Measurements from ENCODE around the gene MYOM1.

GRCh38 chr18:3194947-3195612, 24.7 kb downstream of the MYOM1 start:
- TF ChIP-seq CTCF (IDR thresholded peaks at IDR 0.05) (no peak), POLR2A (IDR thresholded peaks at IDR 0.05) (no peak)
